WTC11 (cell line): Measurements from ENCODE around the gene SPRY1. TPM values are rescaled to one million over a fixed set of nuclear protein-coding genes. Genes with fewer than 3 reads are reported as not detected.

Experiments
- CREM ChIP-seq: sonication (generic); formaldehyde crosslinking; IDR thresholded peaks from 2 replicates; pipeline ENCODE4 v1.8.1; 2022; ENCODE audit warnings: mild to moderate bottlenecking, missing genetic modification reagents, moderate library complexity
- E2F4 ChIP-seq: sonication (generic); formaldehyde crosslinking; IDR thresholded peaks from 2 replicates; pipeline ENCODE4 v1.8.1; 2022; ENCODE audit warnings: low read depth, mild to moderate bottlenecking, moderate library complexity, missing genetic modification reagents, borderline replicate concordance
- FOXP1 ChIP-seq: sonication (generic); formaldehyde crosslinking; IDR thresholded peaks from 2 replicates; pipeline ENCODE4 v1.8.0; 2022; ENCODE audit warnings: missing genetic modification reagents, mild to moderate bottlenecking, moderate library complexity, borderline replicate concordance
- FOXP4 ChIP-seq: sonication (generic); formaldehyde crosslinking; IDR thresholded peaks from 2 replicates; pipeline ENCODE4 v1.8.0; 2022; ENCODE audit warnings: mild to moderate bottlenecking, missing genetic modification reagents
- HMGA2 ChIP-seq: fragments of 250-450 bp; sonication (Bioruptor Pico); IDR thresholded peaks from 2 replicates; pipeline ENCODE4 v1.4.0; 2021; ENCODE audit warnings: mild to moderate bottlenecking, moderate library complexity
- HMGXB4 ChIP-seq: sonication (generic); formaldehyde crosslinking; IDR thresholded peaks from 2 replicates; pipeline ENCODE4 v1.8.1; 2023; ENCODE audit warnings: mild to moderate bottlenecking, moderate library complexity, missing genetic modification reagents
- KAT7 ChIP-seq: sonication (generic); formaldehyde crosslinking; IDR thresholded peaks from 2 replicates; pipeline ENCODE4 v1.8.1; 2023; ENCODE audit warnings: missing genetic modification reagents, mild to moderate bottlenecking, borderline replicate concordance
- MXD4 ChIP-seq: fragments of 250-450 bp; sonication (Bioruptor Pico); IDR thresholded peaks from 2 replicates; pipeline ENCODE4 v1.8.0; 2021; ENCODE audit warnings: mild to moderate bottlenecking, moderate library complexity, borderline replicate concordance
- NR2C2 ChIP-seq: sonication (generic); formaldehyde crosslinking; IDR thresholded peaks from 2 replicates; pipeline ENCODE4 v1.8.0; 2022; ENCODE audit warnings: mild to moderate bottlenecking, missing genetic modification reagents
- TCF7 ChIP-seq: sonication (generic); formaldehyde crosslinking; IDR thresholded peaks from 2 replicates; pipeline ENCODE4 v1.8.0; 2022; ENCODE audit warnings: mild to moderate bottlenecking, low read depth, missing genetic modification reagents, moderate library complexity
- USF2 ChIP-seq: sonication (generic); formaldehyde crosslinking; IDR thresholded peaks from 2 replicates; pipeline ENCODE4 v1.8.1; 2023; ENCODE audit warnings: mild to moderate bottlenecking, missing genetic modification reagents, moderate library complexity
- ZBTB43 ChIP-seq: sonication (generic); formaldehyde crosslinking; IDR thresholded peaks from 2 replicates; pipeline ENCODE4 v1.8.1; 2023; ENCODE audit warnings: mild to moderate bottlenecking, missing genetic modification reagents
- ZMAT4 ChIP-seq: fragments of 250-450 bp; sonication (Bioruptor Pico); IDR thresholded peaks from 2 replicates; pipeline ENCODE4 v1.9.0; 2021; ENCODE audit warnings: mild to moderate bottlenecking
- ZNF232 ChIP-seq: sonication (generic); formaldehyde crosslinking; IDR thresholded peaks from 2 replicates; pipeline ENCODE4 v1.8.0; 2022; ENCODE audit warnings: mild to moderate bottlenecking, missing genetic modification reagents
- ZNF281 ChIP-seq: sonication (generic); formaldehyde crosslinking; IDR thresholded peaks from 2 replicates; pipeline ENCODE4 v1.8.0; 2023; ENCODE audit warnings: mild to moderate bottlenecking, missing genetic modification reagents
- ZNF512 ChIP-seq: sonication (generic); formaldehyde crosslinking; IDR thresholded peaks from 2 replicates; pipeline ENCODE4 v1.8.1; 2022; ENCODE audit warnings: missing genetic modification reagents, borderline replicate concordance
- total RNA-seq: library from RNA; stranded (reverse); gene quantifications from 3 replicates; pipeline ENCODE4 v1.2.3, GENCODE V29; 2021

The SPRY1 gene
- total RNA-seq, 1 experiment from 2014 or later, result 107 TPM

- TF ChIP-seq ZNF512 (CRISPR knock-in tag), result no peak
- no peak for TF ChIP-seq MXD4 (CRISPR knock-in tag)
- no peak for TF ChIP-seq ZMAT4 (CRISPR knock-in tag)
- TF ChIP-seq ZNF232, result peak; percentile 11; the same call in 1 of the 2 replicates
- peak; percentile 43; the same call in 1 of the 2 replicates for TF ChIP-seq USF2 (CRISPR knock-in tag)
- peak; percentile 61; the same call in 1 of the 2 replicates for TF ChIP-seq CREM (CRISPR knock-in tag)
- TF ChIP-seq TCF7, result no peak
- no peak for TF ChIP-seq ZBTB43 (CRISPR knock-in tag)
- peak; percentile 71; the same call in 1 of the 2 replicates for TF ChIP-seq FOXP1
- peak; percentile 69; the same call in 1 of the 2 replicates for TF ChIP-seq FOXP4 (CRISPR knock-in tag)
- TF ChIP-seq ZNF281, result 0 out of 2 replicates have a peak, but pooled peaks have one; percentile 2
- TF ChIP-seq E2F4 (CRISPR knock-in tag), result no peak; the same call in 1 of the 2 replicates
- TF ChIP-seq KAT7 (CRISPR knock-in tag), result no peak
- TF ChIP-seq NR2C2 (CRISPR knock-in tag), result no peak
- peak; percentile 44; the same call in 1 of the 2 replicates for TF ChIP-seq HMGXB4 (CRISPR knock-in tag)
- no peak for TF ChIP-seq HMGA2 (CRISPR knock-in tag)
Measured at GRCh38 chr4:123398066-123398852, 1.7 kb downstream of the SPRY1 start (continued).
